HG03064 (cell line): Measurements from ENCODE around the gene CYB561D2.

Source experiments
- ATAC-seq: cut with Tn5 transposase; IDR thresholded peaks from one replicate; pipeline ENCODE4 v1.9.1; 2021; ENCODE audit warnings: low read depth; ENCODE audit not compliant: unreplicated experiment

The CYB561D2 gene

DNA sequence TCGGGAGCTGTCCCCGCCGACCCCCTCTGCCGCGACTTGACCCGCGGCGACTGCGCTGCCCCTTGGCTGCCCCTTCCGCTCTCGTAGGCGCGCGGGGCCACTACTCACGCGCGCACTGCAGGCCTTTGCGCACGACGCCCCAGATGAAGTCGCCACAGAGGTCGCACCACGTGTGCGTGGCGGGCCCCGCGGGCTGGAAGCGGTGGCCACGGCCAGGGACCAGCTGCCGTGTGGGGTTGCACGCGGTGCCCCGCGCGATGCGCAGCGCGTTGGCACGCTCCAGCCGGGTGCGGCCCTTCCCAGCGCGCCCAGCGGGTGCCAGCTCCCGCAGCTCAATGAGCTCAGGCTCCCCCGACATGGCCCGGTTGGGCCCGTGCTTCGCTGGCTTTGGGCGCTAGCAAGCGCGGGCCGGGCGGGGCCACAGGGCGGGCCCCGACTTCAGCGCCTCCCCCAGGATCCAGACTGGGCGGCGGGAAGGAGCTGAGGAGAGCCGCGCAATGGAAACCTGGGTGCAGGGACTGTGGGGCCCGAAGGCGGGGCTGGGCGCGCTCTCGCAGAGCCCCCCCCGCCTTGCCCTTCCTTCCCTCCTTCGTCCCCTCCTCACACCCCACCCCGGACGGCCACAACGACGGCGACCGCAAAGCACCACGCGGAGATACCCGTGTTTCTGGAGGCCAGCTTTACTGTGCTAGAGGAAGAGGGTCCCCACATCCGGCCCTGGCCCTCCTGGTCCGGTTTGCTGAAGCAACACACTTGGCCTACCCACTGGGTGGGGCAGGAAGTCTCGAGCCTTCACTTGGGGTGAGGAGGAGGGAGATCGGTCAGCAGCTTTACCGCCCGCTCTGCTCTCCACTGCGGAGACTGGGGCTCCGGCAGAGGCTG is 10.0 kb upstream of the CYB561D2 start, which contains the start of gene RASSF1:
TSS of gene RASSF1 (minus strand) at position 389 of the 882 bp plus-strand sequence. CDS start at position 358, 31 bp downstream.
- ATAC-seq, result no peak

GRCh38 chr3:50341537-50341936 is 9.1 kb upstream of the CYB561D2 start:
- ATAC-seq, result no peak

- no peak for ATAC-seq
These were observed 8.5 kb upstream of the CYB561D2 start for GRCh38 chr3:50341996-50342650.

DNA sequence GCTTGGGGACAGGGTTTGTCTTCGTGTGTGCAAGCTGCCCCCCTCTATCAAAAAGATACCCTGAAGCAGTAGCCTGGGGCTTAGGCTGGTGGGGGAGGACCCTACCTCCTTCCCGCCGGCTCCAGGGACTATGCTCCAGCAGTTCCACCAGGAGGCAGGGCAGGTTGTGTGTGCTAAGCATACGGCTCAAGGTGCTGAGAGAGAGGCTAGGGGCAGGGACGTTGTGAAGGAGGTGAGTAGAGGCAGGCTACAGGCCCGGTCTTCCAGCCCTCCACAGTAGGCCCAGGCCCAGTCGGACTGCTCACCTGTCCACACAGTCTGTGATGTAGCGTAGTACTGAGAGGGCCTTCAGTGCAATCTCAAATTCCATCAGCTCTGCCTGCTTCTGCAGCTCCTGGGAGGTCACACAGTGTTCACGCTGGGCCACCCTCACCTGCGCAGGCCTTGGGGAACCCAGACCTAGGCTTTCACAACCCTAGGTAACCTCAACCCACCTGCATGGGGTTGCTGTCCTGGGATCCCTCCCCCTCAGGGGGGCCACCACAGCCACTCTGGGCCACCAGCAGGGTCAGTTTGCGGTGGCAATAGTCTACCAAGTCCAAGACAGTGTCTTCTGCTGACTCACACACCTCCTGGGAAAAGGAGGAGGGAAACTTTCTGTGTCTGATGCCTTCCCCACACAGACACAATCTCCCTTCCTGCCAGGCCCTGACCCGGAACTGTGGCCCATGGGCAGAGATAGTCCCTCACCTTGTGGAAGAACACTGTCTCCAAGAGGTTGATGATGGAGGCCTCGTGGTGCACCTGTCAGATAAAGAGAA is 7.6 kb upstream of the CYB561D2 start:
- no peak for ATAC-seq

DNA sequence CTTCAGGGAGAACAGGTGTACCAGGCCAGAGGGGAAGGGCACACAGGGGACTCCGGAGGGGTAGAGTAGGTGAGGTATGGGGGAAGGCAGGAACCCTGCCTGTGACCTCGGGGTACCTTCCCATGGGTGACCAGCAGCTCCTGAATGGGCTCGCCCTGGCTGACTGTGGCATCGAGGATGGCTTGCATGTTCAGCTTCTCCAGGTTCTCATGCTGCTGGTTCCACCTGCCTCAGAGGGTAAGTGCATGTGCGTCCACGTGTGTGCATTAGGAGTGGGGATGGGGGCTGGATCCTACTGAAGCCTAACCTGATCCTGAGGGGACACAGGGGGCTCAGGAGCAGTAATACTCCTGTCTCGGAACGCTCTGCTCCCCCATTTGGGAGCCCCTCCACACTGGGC is 5.7 kb upstream of the CYB561D2 start:
- no peak for ATAC-seq

DNA sequence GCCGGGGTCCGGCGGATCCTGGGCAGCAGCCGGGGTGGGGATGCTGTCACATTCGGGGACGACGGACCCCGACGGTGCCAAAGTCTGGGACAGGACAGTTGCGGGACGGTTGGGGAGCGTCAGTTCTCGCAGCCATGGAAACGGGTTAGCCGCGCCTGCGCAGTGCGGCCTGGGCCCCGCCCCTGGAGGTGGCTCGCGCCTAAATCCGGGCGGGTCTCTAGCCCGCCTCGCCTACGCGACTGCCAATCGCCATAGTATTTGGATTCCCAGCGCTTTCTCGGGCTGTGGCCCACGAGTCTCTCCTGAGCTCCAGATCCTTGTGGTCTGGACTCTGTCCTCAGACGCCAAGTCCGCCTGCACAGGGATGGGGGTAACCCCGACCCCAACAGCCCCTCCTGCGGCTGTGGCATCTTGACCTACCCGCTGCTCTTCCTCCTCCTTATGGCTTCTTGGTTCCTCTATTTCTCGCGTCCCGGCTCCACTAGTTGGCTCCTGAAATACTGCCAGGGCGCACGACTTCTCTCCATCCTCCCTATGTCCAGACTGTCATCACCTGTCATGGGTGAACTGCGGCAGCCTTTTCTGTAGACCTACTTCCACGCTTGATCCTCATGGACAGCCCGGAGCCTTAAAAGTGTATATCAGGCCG is 5.0 kb upstream of the CYB561D2 start, which contains the start of gene ZMYND10:
TSS of gene ZMYND10 (minus strand) at position 147 of the 649 bp plus-strand sequence. CDS start 153 bp downstream, outside the sequence.
- ATAC-seq, result no peak

DNA sequence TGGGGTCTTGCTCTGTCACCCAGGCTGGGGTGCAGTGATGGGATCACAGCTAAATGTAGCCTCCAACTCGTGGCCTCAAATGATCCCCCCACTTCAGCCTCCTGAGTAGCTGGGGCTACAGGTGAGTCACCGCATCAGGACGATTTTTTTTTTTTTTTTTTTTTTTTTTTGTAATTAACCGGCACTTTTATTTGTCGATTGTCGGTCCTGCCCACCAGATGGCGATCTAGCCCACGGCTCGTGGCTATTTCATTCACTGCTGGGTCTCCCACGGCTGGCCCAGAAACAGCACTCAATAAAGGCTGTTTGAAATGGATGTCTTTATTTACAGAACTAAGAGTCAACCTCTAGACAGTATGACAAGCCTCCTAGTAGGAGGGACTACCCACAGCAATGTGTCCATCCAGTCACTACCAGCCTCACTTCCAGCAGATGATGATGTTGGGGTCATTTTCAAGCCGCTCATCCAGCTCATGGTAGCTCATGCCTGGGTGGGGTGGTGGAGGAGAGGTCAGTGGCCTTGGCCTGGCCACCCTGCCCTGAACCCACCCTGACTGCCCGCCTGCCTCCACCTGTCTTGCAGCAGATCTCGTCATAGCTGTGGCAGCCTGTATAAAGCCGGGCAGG is 3.4 kb upstream of the CYB561D2 start:
- no peak for ATAC-seq

DNA sequence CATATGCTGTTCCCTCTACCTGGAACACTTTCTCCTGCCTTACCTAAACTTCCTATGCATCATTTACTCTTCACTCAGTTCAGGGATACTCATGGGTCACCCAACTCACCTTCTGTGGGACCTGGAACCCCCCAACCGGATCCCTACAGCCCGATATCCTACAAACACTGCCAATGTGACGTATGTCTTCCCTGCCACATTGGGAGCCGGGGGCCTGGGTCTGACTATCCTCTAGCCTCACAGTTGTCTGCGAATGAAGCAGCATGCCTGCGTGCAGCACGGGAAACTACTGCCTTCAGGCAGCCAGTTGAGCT is 492 bp upstream of the CYB561D2 start:
- no peak for ATAC-seq

- no peak for ATAC-seq
These were observed 648 bp downstream of the CYB561D2 start for GRCh38 chr3:50351323-50351697.

- no peak for ATAC-seq
These were observed 2.1 kb downstream of the CYB561D2 start for GRCh38 chr3:50352781-50353180.

- no peak for ATAC-seq
These were observed 2.8 kb downstream of the CYB561D2 start for GRCh38 chr3:50353245-50354004.

DNA sequence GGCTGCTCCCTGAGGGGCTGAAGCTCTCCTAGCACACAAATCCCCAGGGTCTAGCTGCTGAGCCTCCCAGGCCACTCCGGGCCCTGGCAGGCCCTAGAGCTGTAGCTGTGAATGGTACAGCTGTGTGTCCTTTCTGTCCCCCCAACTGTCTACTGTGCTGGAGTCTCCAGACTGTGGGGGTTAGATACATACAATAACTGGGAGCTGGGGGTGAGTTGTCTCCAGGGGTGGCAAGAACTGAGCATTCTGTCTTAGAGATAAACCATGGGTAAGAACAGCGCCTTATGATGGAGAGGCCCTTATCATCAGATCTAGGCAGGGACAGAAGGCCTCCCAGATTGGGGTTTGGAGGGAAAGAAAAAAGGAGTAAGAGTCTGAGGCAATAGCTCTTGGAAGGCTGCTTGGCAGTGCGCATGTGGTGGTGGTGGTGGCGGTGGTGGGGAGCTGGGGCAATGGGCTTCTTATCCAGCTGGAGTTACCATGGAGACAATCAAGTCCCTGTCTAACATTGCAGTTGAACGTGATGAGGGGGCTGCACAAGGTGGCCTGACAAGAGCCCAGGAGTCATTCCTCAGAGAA is 3.6 kb downstream of the CYB561D2 start:
- no peak for ATAC-seq

DNA sequence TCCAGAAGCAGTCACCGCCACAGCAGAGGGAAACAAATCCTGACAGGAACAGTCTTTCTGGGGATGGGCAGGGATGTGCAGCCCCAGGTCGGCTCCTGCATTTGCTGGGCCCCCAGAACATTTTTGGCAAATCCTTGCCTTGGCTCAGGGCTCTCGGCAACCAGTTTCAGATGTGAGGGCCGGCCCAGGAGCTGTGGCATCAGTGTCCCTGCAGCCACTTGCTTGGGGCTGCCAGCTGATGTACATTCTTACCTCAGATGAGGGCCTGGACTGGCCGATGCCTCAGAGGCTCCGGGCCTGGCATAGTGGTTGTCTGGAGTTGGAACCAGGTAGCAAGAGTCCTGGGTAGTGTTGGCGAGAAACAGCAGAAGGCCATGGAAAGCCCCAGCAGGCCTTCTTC is 4.2 kb downstream of the CYB561D2 start:
- ATAC-seq, result no peak

DNA sequence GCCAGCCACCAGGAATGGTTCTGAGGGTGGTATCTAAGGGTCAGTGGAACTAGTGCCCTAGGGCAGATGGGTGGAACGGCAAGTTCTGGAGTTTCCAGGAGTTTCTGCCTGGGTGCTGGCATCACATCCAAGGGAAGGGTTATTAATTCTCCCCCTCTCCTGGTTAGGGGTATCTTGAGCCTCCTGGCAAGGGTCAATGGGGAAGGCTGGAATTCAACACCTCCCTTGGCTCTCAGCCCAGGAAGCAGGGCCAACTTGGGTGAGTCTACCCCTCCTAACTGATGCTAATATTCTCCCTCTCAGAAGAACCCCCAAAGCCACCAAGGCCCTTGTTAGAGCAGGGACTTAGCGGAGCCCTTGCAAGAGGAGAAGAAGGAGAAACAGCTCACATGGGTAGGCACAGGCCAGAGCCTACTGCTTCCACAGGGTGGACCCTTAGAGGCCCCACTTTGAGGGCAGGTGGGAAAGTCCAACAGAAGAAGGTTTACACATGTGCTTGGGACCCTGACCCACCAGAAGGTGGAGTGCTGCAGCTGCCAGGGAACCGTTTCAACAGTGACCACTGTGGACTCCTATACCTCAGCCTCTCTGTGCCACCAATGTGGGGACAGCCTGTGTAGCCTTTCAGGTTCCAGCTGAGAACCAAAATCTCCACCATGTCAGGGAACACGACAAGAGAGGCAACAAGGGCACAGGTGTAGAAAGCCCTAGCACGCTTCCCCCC is 5.3 kb downstream of the CYB561D2 start:
- ATAC-seq, result no peak

DNA sequence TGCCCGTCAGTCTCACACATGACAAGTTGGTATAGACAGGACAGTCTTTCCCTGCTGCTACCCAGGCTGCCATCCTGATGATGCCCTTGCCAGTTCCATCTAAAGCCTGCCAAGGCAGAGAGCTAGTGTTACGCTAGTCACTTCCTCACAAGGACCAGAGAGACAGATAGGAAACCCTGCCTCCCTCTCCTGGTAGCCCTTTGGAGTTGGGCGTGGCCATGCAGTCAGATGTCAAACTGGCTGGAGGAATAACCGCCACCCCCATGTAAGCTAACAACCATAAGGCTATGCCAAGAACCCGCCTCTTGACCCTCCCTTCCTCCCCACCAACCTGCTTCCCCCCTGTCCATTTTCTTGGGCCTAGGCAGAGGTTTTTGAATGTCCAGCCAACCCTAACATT is 5.9 kb downstream of the CYB561D2 start:
- no peak for ATAC-seq

GRCh38 chr3:50357481-50357880 is 6.8 kb downstream of the CYB561D2 start:
- ATAC-seq, result no peak

- ATAC-seq, result no peak
These were observed 7.8 kb downstream of the CYB561D2 start for GRCh38 chr3:50358355-50358910.
